ENCODE data around the gene MGAT5B. TPM values are rescaled to one million over a fixed set of nuclear protein-coding genes. Genes with fewer than 3 reads are reported as not detected.

Gene MGAT5B
- polyA plus RNA-seq, 4 donors = 1.2 to 2.2 (median 1.3) TPM

GRCh38 chr17:76924345-76925342, 56.4 kb downstream of the MGAT5B start:
- no peak for DNase-seq (ENCODE audit: low read depth in 4 of 4, low spot score in 3 of 4)

DNA sequence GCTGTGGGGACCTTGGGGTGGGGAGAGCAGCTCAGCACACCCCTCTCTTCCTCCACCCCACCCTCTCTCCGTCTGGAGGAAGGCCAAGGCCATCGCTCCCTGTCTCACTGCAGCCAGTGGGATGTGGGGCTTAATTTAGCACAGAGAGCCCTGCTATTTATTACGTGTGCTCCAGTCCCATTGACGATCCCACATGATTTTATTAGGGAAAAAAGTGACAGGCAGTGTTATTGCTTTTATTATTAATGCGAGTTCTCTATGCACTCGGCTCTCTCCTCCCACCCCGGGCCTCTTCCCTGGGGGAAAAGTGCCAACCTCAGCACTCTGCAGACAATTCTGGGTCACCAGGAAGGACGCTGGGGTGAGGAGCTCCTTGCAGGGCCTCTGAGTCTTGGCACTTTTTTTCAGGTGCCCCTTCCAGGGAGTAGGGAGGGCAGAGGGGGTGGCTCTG, 57.3 kb downstream of the MGAT5B start:
- peak in 1 of 4 donors; percentile 18 for DNase-seq (ENCODE audit: low read depth in 4 of 4, low spot score in 3 of 4)

DNA sequence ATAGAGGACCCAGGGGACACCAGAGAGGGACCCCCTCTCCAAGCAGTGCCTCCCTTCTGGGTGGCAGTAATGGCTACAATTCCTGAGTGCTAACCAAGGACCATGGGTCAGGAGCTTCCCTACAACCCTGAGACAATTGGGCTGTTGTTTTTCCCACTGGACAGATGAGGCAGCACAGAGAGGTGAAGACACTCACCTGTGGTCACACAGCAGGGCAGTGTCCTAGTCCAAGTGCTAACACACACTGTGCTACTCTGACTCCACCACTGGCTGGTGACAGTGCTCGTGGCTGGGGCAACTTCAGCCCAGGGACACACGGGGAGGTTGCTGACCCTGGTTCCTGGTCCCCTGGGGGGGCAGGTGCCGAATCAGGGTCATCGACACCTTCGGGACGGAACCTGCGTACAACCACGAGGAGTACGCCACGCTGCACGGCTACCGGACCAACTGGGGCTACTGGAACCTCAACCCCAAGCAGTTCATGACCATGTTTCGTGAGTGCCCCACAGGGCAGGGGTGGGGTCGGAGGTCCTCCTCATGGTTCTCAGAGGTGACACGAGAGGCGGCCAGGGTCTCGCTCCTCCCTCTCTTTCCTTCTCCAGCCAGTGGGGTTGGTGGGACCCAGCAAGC, 58.1 kb downstream of the MGAT5B start:
- DNase-seq (ENCODE audit: low read depth in 4 of 4, low spot score in 3 of 4) = no peak

- DNase-seq (ENCODE audit: low read depth in 4 of 4, low spot score in 3 of 4) = no peak
Observed at GRCh38 chr17:76927577-76927976, 59.4 kb downstream of the MGAT5B start.

DNA sequence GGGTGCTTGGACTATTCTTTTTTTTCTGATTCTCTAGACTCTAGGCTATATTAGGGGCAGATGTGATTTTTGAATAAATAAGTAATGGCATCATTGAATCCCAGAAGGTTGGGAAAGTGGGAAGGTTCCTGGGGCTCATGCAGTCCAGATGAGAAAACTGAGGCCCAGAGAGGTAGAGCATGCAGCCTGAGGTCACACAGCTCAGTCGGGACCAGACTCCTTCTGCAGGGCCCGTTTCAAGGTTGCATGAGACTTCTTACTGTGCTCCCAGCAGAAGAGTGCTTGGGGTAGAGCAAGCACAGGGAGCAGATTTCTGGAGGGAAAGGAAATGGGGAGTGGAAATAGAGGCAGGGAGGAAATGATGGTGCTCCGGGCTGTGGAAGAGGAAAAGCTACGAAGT, 59.8 kb downstream of the MGAT5B start:
- DNase-seq (ENCODE audit: low read depth in 4 of 4, low spot score in 3 of 4) = no peak

DNA sequence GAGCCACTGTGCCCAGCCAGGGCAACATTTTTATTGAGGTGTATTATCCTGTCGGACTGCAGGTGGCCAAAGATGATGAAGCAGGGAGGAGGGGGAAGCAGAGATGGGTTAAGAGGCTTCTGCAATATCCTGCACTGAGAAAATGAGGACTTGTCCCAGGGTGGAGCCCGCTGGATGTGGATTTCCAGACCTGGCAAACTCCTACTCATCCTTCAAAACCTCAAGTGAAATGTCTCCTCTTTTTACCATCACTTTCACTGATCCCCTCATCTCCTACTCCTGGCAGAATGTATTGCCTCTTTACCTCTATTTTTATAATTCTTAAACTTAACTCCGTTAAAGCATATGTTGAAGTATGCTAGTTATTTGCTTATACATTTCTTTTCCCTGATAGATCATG, 60.9 kb downstream of the MGAT5B start:
- DNase-seq (ENCODE audit: low read depth in 4 of 4, low spot score in 3 of 4) = no peak

- no peak for DNase-seq (ENCODE audit: low read depth in 4 of 4, low spot score in 3 of 4)
Observed at GRCh38 chr17:76929601-76930000, 61.4 kb downstream of the MGAT5B start.

- no peak for DNase-seq (ENCODE audit: low read depth in 4 of 4, low spot score in 3 of 4)
Observed at GRCh38 chr17:76930107-76930506, 61.9 kb downstream of the MGAT5B start.

DNA sequence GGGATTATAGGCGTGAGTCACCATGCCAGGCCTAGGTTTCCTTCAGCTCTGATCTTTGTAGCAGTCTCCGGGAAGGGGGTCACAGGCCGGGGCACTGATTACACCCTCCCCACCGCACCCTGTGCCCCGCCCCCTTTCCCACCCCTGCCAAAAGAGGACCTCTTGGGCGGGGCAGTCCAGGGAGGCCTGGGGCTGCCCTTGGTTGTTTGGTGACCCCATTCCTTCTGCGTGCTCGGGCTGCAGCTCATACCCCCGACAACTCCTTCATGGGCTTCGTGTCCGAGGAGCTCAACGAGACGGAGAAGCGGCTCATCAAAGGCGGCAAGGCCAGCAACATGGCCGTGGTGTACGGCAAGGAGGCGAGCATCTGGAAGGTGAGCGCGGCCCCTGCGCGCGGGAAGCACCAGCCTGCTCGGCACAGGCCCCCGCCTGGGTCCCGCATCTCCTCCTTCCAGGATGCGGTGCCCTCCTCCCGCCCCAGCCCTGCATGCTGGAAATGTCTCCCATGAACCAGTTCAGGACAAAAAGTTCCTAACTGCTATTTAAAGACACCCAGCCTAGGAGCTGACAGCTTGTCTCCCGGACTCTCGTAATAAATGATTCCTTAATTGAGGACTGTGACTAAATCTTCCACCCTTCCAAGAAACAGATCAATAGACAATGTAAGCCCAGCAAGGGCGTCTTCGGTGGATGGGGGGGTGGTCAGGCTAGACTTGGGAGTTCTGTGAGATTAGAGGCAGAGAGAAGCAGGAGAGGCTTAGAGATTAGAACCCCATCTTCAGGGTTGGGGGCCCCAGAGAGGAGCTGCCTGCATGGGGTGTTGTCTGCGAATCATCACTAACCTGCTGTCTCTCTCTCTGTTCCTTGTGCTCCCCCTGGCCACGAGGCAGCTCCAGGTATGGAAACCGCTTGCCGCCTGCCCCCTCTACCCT, 64.5 kb downstream of the MGAT5B start:
- DNase-seq (ENCODE audit: low read depth in 4 of 4, low spot score in 3 of 4) = no peak

GRCh38 chr17:76934561-76935320, 66.5 kb downstream of the MGAT5B start:
- DNase-seq (ENCODE audit: low read depth in 4 of 4, low spot score in 3 of 4) = no peak

DNA sequence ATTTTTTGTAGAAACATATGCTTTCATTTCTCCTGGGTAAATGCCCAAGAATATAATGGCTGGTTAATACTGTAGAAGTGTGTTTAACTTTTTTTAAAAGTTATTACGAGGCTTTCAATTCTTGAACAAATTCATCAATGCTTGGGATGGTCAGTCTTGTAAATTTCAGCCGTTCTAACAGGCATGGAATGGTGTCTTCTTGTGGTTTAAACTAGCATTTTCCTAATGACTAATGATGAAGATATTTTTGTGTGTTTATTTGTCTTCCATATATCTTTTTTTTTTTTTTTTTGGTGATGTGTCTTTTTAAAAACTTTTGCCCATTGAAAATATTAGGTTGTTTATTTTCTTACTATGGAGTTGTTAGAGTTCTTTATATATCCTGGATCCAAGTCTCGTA, 67.1 kb downstream of the MGAT5B start:
- no peak for DNase-seq (ENCODE audit: low read depth in 4 of 4, low spot score in 3 of 4)

DNA sequence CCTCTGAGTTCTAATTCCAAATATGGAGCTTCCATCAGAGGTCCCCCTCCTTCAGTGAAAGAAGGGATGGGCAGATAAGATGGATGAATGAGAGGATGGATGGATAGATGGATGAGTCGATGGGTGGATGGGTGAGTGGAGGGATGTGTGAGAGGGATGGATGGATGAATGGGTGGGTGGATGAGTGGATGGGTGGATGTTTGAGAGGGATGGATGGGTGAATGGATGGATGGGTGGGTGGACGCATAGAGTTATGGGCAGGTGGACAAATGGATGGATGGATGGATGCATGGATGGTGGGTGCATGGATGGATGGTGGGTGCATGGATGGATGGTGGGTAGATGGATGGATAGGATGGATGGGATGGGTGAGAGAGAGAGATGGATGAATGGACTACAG, 69.0 kb downstream of the MGAT5B start:
- DNase-seq (ENCODE audit: low read depth in 4 of 4, low spot score in 3 of 4) = no peak

DNA sequence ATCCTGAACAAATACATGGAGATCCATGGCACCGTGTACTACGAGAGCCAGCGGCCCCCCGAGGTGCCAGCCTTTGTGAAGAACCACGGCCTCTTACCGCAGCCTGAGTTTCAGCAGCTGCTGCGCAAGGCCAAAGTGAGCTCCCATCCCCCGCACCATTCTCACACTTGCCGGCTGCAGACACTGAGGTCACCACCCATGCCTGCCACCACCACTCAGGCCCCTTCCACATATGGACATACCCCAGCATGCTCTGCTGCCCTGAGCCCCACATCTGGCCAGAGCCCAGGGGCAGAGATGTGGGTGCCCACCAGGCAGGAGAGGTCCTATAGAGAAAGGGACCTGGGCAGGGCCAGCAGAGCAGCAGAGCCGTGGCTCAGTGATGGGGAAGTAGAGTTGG, 69.8 kb downstream of the MGAT5B start:
- DNase-seq (ENCODE audit: low read depth in 4 of 4, low spot score in 3 of 4) = no peak

DNA sequence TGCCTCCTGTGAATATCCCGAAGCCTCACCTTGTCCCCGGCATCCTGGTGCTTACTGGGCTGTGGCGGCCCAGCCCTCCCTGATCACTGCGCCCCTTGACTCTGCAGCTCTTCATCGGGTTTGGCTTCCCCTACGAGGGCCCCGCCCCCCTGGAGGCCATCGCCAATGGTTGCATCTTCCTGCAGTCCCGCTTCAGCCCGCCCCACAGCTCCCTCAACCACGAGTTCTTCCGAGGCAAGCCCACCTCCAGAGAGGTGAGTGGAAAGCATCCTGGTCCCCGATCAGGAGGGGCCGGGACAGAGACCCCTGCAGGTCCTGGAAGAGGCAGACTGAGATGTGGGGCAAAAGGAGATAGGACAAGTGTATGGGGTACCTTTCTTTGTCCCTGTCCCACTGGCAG, 72.1 kb downstream of the MGAT5B start:
- DNase-seq (ENCODE audit: low read depth in 4 of 4, low spot score in 3 of 4) = no peak

GRCh38 chr17:76940738-76941350, 72.6 kb downstream of the MGAT5B start:
- no peak for DNase-seq (ENCODE audit: low read depth in 4 of 4, low spot score in 3 of 4)

DNA sequence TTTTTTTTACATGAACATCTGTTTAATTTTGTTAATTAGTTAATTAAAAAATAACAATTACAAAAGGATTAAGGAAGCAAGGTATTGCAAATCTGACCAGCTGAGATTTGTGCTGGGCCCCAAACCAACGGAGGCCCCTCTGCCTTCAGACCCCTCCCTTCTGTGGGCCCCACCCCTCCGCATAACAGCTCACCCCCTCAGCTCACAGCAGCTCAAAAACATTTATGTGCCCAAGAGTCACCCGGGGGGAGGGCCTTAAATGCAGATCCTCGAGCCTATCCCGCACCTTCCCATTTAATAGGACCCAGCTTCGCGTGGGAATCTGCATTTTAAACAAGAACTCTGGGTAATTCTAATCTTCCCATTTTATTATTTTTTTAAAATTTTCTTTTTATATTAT, 75.0 kb downstream of the MGAT5B start:
- DNase-seq (ENCODE audit: low read depth in 4 of 4, low spot score in 3 of 4) = no peak

- DNase-seq (ENCODE audit: low read depth in 4 of 4, low spot score in 3 of 4) = no peak
Observed at GRCh38 chr17:76943781-76944213, 75.6 kb downstream of the MGAT5B start.

DNA sequence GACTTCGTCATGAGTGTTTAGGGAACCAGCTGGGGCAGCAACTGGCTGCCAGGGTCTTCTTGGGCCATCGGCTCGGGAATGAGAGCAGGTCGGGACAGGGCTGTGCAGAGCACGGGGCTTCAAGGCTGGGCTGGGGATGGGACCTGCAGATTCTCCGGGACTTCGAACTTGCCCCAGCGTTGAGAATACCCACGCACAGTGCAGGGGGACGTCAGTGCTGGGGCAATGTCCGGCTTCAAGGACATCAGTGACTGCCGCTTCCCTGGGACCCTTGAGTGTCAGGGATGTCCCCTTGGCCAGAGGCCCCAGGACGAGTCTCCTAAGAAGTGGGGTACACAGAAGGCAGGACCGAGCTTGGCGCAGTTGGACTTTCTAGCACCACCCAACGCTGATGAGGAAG, 76.3 kb downstream of the MGAT5B start:
- no peak for DNase-seq (ENCODE audit: low read depth in 4 of 4, low spot score in 3 of 4)

- no peak for DNase-seq (ENCODE audit: low read depth in 4 of 4, low spot score in 3 of 4)
Observed at GRCh38 chr17:76946111-76946771, 78.0 kb downstream of the MGAT5B start.

Data from left renal pelvis (tissue), 4 donors.